OCI-LY7 (cell line): ENCODE measurements around the gene MACROD2. TPM values are rescaled to one million over a fixed set of nuclear protein-coding genes. Genes with fewer than 3 reads are reported as not detected.

ENCODE experiments used
- BruUV-seq: library from RNA; stranded (reverse); fragments of 400-500 nt; replicated peaks from 2 replicates; lab custom pipeline; 2021; lab: Mats Ljungman, UMichigan
- CTCF ChIA-PET: fragments of 300-600 bp; sonication (Branson Sonifier 250); formaldehyde crosslinking; loops from one replicate; lab custom pipeline; 2022; ENCODE audit warnings: antibody characterized with exemption; ENCODE audit not compliant: unreplicated experiment; lab: Charles Lee
- POLR2A ChIA-PET: fragments of 300-600 bp; sonication (Branson Sonifier 250); formaldehyde crosslinking; loops from one replicate; lab custom pipeline; 2022; ENCODE audit warnings: antibody characterized with exemption; lab: Charles Lee
- DNase-seq: peaks from one replicate; pipeline ENCODE4 v3.0.0-alpha.2; 2015; ENCODE audit warnings: low spot score
- H2AFZ ChIP-seq: fragments of 200-600 bp; sonication (generic), shearing (Covaris generic); 2 replicates; pipeline ENCODE4 v1.6.1; 2014; ENCODE audit warnings: mild to moderate bottlenecking, antibody characterized with exemption, low read length, moderate library complexity
- H3K27ac ChIP-seq: fragments of 200-600 bp; sonication (generic); 2 replicates; pipeline ENCODE4 v1.5.1; 2014; ENCODE audit warnings: mixed run types, low read depth, mild to moderate bottlenecking, moderate library complexity, low read length, inconsistent platforms; ENCODE audit not compliant: poor library complexity, severe bottlenecking
- H3K36me3 ChIP-seq: fragments of 200-600 bp; sonication (generic); 2 replicates; pipeline ENCODE4 v1.6.1; 2014; ENCODE audit warnings: mild to moderate bottlenecking, antibody characterized with exemption, low read length, moderate library complexity, mixed read lengths; ENCODE audit not compliant: insufficient read depth
- H3K4me1 ChIP-seq: fragments of 200-600 bp; sonication (generic); 2 replicates; pipeline ENCODE4 v1.5.1; 2014; ENCODE audit warnings: mild to moderate bottlenecking, low read length; ENCODE audit not compliant: insufficient read depth, poor library complexity, severe bottlenecking
- H3K4me2 ChIP-seq: fragments of 200-600 bp; sonication (generic); 2 replicates; pipeline ENCODE4 v1.6.1; 2014; ENCODE audit warnings: mild to moderate bottlenecking, low read length
- H3K4me3 ChIP-seq: fragments of 200-600 bp; sonication (generic); 2 replicates; pipeline ENCODE4 v1.5.1; 2014; ENCODE audit warnings: mild to moderate bottlenecking, low read depth, low read length; ENCODE audit not compliant: poor library complexity, severe bottlenecking
- H3K79me2 ChIP-seq: fragments of 200-600 bp; sonication (generic); 2 replicates; pipeline ENCODE4 v1.6.1; 2016; ENCODE audit warnings: low read depth, mild to moderate bottlenecking, low read length, moderate library complexity, mixed read lengths; ENCODE audit not compliant: insufficient read depth
- H3K9me2 ChIP-seq: fragments of 200-600 bp; sonication (generic); 2 replicates; pipeline ENCODE4 v1.6.1; 2016; ENCODE audit warnings: mild to moderate bottlenecking, low read length, mixed read lengths; ENCODE audit not compliant: insufficient read depth
- H3K9me3 ChIP-seq: fragments of 200-600 bp; sonication (generic); 2 replicates; pipeline ENCODE4 v1.6.1; 2014; ENCODE audit warnings: mild to moderate bottlenecking, mixed run types, low read length, mixed read lengths
- H4K20me1 ChIP-seq: fragments of 200-600 bp; sonication (generic); 2 replicates; pipeline ENCODE4 v1.6.1; 2014; ENCODE audit warnings: mild to moderate bottlenecking, antibody characterized with exemption, low read length, moderate library complexity, mixed read lengths; ENCODE audit not compliant: insufficient read depth
- EZH2phosphoT487 ChIP-seq: fragments of 200-600 bp; sonication (generic); IDR thresholded peaks from 2 replicates; pipeline ENCODE4 v1.6.1; 2018; ENCODE audit warnings: low read depth, borderline replicate concordance, mild to moderate bottlenecking, mixed run types, antibody characterized with exemption, low read length, moderate library complexity, mixed read lengths
- intact Hi-C: fragments of 100-400 bp; cut with micrococcal nuclease; formaldehyde crosslinking; loops from one replicate; pipeline ENCODE4 v1.10.0; 2022; ENCODE audit not compliant: unreplicated experiment
- total RNA-seq, 2 experiments: library from RNA; depleted of rRNA in 1 of 2; stranded (reverse); fragments of >200 nt in 1 of 2; shearing (Covaris generic) in 1 of 2; gene quantifications; 2 replicates each; pipeline ENCODE4 v1.2.3, GENCODE V29; 2014 to 2022
- TF ChIP-seq, protein P1 (sequence below): fragments of 200-600 bp; sonication (generic); conservative IDR thresholded peaks from 2 replicates; pipeline ENCODE4 v1.5.1; 2014; ENCODE audit warnings: mild to moderate bottlenecking, antibody characterized with exemption, low read length, moderate library complexity, mixed read lengths

The MACROD2 gene
- total RNA-seq, 2 experiments from 2014 or later: 0.09 to 4.5 TPM

DNA sequence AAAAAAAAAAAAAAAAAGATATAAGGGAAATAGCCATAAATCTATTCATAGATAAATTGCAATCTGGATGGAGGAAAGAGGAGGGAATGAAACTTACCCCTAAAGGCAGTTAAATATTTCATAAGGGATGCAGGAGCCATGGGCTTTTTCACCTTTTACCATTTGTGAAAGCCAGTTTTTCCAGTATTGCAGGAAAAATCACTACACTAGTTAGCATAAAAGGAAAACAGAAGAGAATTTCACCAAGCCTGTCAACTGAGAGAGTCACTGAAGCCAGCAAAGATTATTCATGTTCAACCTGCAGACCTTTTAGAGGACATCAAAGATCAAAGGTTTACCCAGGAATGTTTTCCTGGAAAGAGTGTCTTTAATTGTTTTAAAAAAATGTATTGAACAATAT, 1608.2 kb downstream of the MACROD2 start:
- no TSS peak for BruUV-seq
- no peak for DNase-seq
- H3K9me3 ChIP-seq: no peaks in the 10 kb centered on the region
- H2AFZ ChIP-seq: no peak overlapping the region
- H3K27ac ChIP-seq: no peak overlapping the region
- no peak for TF ChIP-seq EZH2phosphoT487
- no peak overlapping the region for H3K4me3 ChIP-seq
- H3K79me2 ChIP-seq: no peaks in the 10 kb centered on the region
- H3K9me2 ChIP-seq: no peaks in the 10 kb centered on the region
- ChIA-PET POLR2A (interaction anchor here (0.7 kb wide), 1 partner anchor 67 kb away, joined by 3 read pairs; no protein-coding TSS in a partner anchor), CTCF (no interaction called here)
- no peaks in the 10 kb centered on the region for H3K4me1 ChIP-seq
- no peak overlapping the region for H3K4me2 ChIP-seq
- no peaks in the 10 kb centered on the region for H3K36me3 ChIP-seq
- intact Hi-C loops: no loop called here
- H4K20me1 ChIP-seq: no peaks in the 10 kb centered on the region

DNA sequence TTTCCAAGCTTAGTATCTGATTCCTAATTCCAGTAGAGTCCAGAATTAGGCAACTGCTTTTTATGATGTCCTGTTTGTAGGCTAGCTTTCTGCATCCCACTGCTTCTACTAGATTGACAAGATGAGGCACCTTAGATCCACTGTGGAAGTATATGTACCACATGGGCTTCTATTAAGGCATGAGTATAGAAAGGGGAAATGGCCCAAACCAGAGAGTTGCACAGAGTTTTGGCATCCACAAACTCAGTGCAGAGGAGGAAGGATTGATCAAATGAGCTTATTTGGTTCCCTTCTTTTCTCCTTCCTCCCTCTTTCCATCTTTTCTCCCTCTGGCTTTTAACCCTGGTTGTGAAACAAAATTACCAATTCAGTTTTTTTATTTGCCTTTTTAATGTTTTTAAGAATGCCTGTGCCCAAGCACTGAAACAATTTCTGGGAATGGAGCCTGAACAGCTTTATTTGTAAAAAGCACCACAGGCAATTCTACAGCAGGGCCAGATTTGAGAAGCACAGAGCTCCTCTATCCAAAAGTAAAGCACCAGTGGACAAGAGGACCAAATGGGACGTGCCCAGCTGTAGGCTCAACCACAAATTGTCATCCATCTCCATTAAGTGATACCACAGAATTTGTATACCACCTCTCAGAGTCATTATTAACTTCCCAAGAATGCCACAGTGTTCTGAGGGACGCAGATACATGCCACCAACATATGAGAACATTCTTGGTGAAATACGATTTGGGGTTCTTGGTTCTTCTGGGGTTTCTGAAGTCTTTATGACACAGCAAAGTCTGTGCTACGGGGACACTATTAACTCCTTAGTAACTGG, 1608.9 kb downstream of the MACROD2 start:
- TF ChIP-seq EZH2phosphoT487: no peak
- TF ChIP-seq, protein P1, sequence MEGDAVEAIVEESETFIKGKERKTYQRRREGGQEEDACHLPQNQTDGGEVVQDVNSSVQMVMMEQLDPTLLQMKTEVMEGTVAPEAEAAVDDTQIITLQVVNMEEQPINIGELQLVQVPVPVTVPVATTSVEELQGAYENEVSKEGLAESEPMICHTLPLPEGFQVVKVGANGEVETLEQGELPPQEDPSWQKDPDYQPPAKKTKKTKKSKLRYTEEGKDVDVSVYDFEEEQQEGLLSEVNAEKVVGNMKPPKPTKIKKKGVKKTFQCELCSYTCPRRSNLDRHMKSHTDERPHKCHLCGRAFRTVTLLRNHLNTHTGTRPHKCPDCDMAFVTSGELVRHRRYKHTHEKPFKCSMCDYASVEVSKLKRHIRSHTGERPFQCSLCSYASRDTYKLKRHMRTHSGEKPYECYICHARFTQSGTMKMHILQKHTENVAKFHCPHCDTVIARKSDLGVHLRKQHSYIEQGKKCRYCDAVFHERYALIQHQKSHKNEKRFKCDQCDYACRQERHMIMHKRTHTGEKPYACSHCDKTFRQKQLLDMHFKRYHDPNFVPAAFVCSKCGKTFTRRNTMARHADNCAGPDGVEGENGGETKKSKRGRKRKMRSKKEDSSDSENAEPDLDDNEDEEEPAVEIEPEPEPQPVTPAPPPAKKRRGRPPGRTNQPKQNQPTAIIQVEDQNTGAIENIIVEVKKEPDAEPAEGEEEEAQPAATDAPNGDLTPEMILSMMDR: no peak
- CTCF ChIA-PET: no interaction called here

DNA sequence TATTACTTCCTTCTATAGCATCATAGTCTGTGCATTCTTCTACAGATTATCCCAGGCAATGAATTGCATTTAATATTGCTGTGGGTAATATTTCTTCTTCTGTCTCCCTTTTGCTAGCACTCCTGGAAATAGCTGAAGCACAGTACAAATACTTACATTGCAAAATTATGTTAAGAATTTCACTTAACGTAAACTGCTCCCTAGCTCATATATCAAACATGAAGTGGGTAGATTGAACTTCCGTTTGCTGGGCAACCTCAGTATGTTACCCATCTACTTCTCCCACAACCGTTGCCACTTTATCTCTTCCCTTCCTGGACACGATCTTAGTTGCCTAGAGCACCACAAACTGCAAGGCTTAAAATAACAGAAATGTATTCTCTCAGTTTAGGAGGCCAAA, 1614.6 kb downstream of the MACROD2 start:
- H3K4me1 ChIP-seq: no peaks in the 10 kb centered on the region

More for the DNA sequence above, 1608.9 kb downstream of the MACROD2 start:
- Histone ChIP-seq H4K20me1 (no peaks in the 10 kb centered on the region), H3K4me3 (no peak overlapping the region), H3K9me2 (no peaks in the 10 kb centered on the region), H3K9me3 (no peaks in the 10 kb centered on the region), H3K4me1 (no peaks in the 10 kb centered on the region), H3K4me2 (no peak overlapping the region), H2AFZ (no peak overlapping the region), H3K27ac (no peak overlapping the region), H3K36me3 (no peaks in the 10 kb centered on the region), H3K79me2 (no peaks in the 10 kb centered on the region)
- POLR2A ChIA-PET: no interaction called here
- BruUV-seq: no TSS peak
- intact Hi-C loops: no loop called here
- DNase-seq: no peak

More for the DNA sequence above, 1614.6 kb downstream of the MACROD2 start:
- intact Hi-C loops: no loop called here
- H3K4me3 ChIP-seq: no peak overlapping the region
- DNase-seq: no peak
- POLR2A ChIA-PET: no interaction called here
- no peak overlapping the region for H3K4me2 ChIP-seq
- no peaks in the 10 kb centered on the region for H3K79me2 ChIP-seq
- no peak overlapping the region for H2AFZ ChIP-seq
- no TSS peak for BruUV-seq
- no peaks in the 10 kb centered on the region for H4K20me1 ChIP-seq
- no peak overlapping the region for H3K27ac ChIP-seq
- TF ChIP-seq, protein P1: no peak
- TF ChIP-seq EZH2phosphoT487: no peak
- no peaks in the 10 kb centered on the region for H3K36me3 ChIP-seq
- H3K9me3 ChIP-seq: no peaks in the 10 kb centered on the region
- CTCF ChIA-PET: no interaction called here
- H3K9me2 ChIP-seq: no peaks in the 10 kb centered on the region
